H9 (cell line): ENCODE measurements around the gene KY. TPM values are rescaled to one million over a fixed set of nuclear protein-coding genes. Genes with fewer than 3 reads are reported as not detected.

Experiments used
- DNase-seq: peaks from one replicate; pipeline ENCODE4 v3.0.0-alpha.2; 2017
- H2AFZ ChIP-seq: one replicate; pipeline ENCODE4 v1.6.1; 2013; ENCODE audit warnings: mild to moderate bottlenecking, low read length, control low read depth, moderate library complexity
- H2AK5ac ChIP-seq: 2 replicates; pipeline ENCODE4 v1.6.1; 2013; ENCODE audit warnings: low read length, control low read depth, mixed read lengths; ENCODE audit not compliant: insufficient read length
- H2BK120ac ChIP-seq: one replicate; pipeline ENCODE4 v1.6.1; 2013; ENCODE audit warnings: low read depth, mild to moderate bottlenecking, low read length, control low read depth, inconsistent platforms; ENCODE audit not compliant: poor library complexity, severe bottlenecking
- H2BK12ac ChIP-seq: 2 replicates; pipeline ENCODE4 v1.6.1; 2013; ENCODE audit warnings: low read length, control low read depth, mixed read lengths, low read depth; ENCODE audit not compliant: insufficient read length
- H2BK15ac ChIP-seq: 2 replicates; pipeline ENCODE4 v1.6.1; 2013; ENCODE audit warnings: low read depth, low read length, control low read depth
- H2BK20ac ChIP-seq: one replicate; pipeline ENCODE4 v1.6.1; 2013; ENCODE audit warnings: low read depth, mild to moderate bottlenecking, low read length, control low read depth, inconsistent platforms; ENCODE audit not compliant: poor library complexity, severe bottlenecking
- H2BK5ac ChIP-seq: 2 replicates; pipeline ENCODE4 v1.6.1; 2013; ENCODE audit warnings: low read length, control low read depth, mixed read lengths; ENCODE audit not compliant: insufficient read length
- H3K14ac ChIP-seq: 2 replicates; pipeline ENCODE4 v1.6.1; 2013; ENCODE audit warnings: low read length, control low read depth; ENCODE audit not compliant: insufficient read depth
- H3K18ac ChIP-seq: 2 replicates; pipeline ENCODE4 v1.6.1; 2013; ENCODE audit warnings: low read depth, mild to moderate bottlenecking, mixed read lengths, low read length, control low read depth; ENCODE audit not compliant: insufficient read length
- H3K23ac ChIP-seq: 2 replicates; pipeline ENCODE4 v1.6.1; 2013; ENCODE audit warnings: low read length, control low read depth, mixed read lengths, low read depth; ENCODE audit not compliant: insufficient read length
- H3K23me2 ChIP-seq: 2 replicates; pipeline ENCODE4 v1.6.1; 2013; ENCODE audit warnings: low read depth, mild to moderate bottlenecking, mixed read lengths, low read length, control low read depth; ENCODE audit not compliant: insufficient read length, poor library complexity, severe bottlenecking
- H3K27ac ChIP-seq: 2 replicates; pipeline ENCODE4 v1.5.1; 2013; ENCODE audit warnings: low read length, control low read depth, mixed read lengths, low read depth; ENCODE audit not compliant: insufficient read length
- H3K27me3 ChIP-seq: 2 replicates; pipeline ENCODE4 v1.6.1; 2013; ENCODE audit warnings: low read length, control low read depth, inconsistent platforms; ENCODE audit not compliant: insufficient read depth
- H3K4ac ChIP-seq: 2 replicates; pipeline ENCODE4 v1.6.1; 2013; ENCODE audit warnings: low read depth, mild to moderate bottlenecking, control low read depth, inconsistent platforms, low read length, moderate library complexity
- H3K4me1 ChIP-seq: 2 replicates; pipeline ENCODE4 v1.6.1; 2013; ENCODE audit warnings: low read length, control low read depth, inconsistent platforms; ENCODE audit not compliant: insufficient read depth
- H3K4me2 ChIP-seq: 2 replicates; pipeline ENCODE4 v1.6.1; 2013; ENCODE audit warnings: low read length, control low read depth, mixed read lengths; ENCODE audit not compliant: insufficient read length, insufficient read depth
- H3K56ac ChIP-seq: 2 replicates; pipeline ENCODE4 v1.6.1; 2013; ENCODE audit warnings: low read depth, mild to moderate bottlenecking, mixed read lengths, low read length, control low read depth; ENCODE audit not compliant: insufficient read length
- H3K79me1 ChIP-seq: 2 replicates; pipeline ENCODE4 v1.6.1; 2013; ENCODE audit warnings: low read depth, mild to moderate bottlenecking, moderate library complexity, low read length, control low read depth, inconsistent platforms; ENCODE audit not compliant: insufficient read depth, poor library complexity, severe bottlenecking
- H3K79me2 ChIP-seq: 2 replicates; pipeline ENCODE4 v1.6.1; 2013; ENCODE audit warnings: low read length, control low read depth, inconsistent platforms; ENCODE audit not compliant: insufficient read depth
- H3K9ac ChIP-seq: 2 replicates; pipeline ENCODE4 v1.6.1; 2013; ENCODE audit warnings: low read length, control low read depth, mixed read lengths; ENCODE audit not compliant: insufficient read length; ENCODE audit errors: extremely low read depth
- H3K9me3 ChIP-seq: one replicate; pipeline ENCODE4 v1.6.1; 2013; ENCODE audit warnings: low read depth, low read length, inconsistent platforms; ENCODE audit not compliant: control insufficient read depth
- H3T11ph ChIP-seq: one replicate; pipeline ENCODE4 v1.6.1; 2013; ENCODE audit warnings: mild to moderate bottlenecking, low read length, control low read depth, inconsistent platforms
- H4K20me1 ChIP-seq: one replicate; pipeline ENCODE4 v1.6.1; 2013; ENCODE audit not compliant: control insufficient read depth, insufficient read length, insufficient read depth
- H4K5ac ChIP-seq: 2 replicates; pipeline ENCODE4 v1.6.1; 2013; ENCODE audit warnings: low read depth, mild to moderate bottlenecking, mixed read lengths, low read length, control low read depth; ENCODE audit not compliant: insufficient read length
- H4K8ac ChIP-seq: replicated peaks from 2 replicates; pipeline ENCODE4 v1.6.1; 2013; ENCODE audit warnings: low read length, control low read depth, mixed read lengths, low read depth; ENCODE audit not compliant: insufficient read length
- H4K91ac ChIP-seq: 2 replicates; pipeline ENCODE4 v1.6.1; 2013; ENCODE audit warnings: low read depth, mild to moderate bottlenecking, moderate library complexity, mixed read lengths, low read length, control low read depth; ENCODE audit not compliant: insufficient read length
- H3K27ac Mint-ChIP-seq, 3 experiments: 2 replicates in 2 of 3; 3 replicates in 1 of 3; pipeline ENCODE4 v1.8.0; 2020 to 2021; ENCODE audit warnings: mixed read lengths in 3 of 3, mild to moderate bottlenecking in 1 of 3, moderate library complexity in 1 of 3
- H3K27me3 Mint-ChIP-seq: 2 replicates; pipeline ENCODE4 v1.8.0; 2021; ENCODE audit warnings: low read depth, mild to moderate bottlenecking, moderate library complexity, mixed read lengths
- H3K36me3 Mint-ChIP-seq, 3 experiments: 2 replicates in 2 of 3; 3 replicates in 1 of 3; pipeline ENCODE4 v1.8.0; 2020 to 2021; ENCODE audit warnings: low read depth in 3 of 3, mixed read lengths in 3 of 3; ENCODE audit not compliant: insufficient read depth in 1 of 3
- H3K4me1 Mint-ChIP-seq, 2 experiments: 2 replicates each; pipeline ENCODE4 v1.8.0; 2020; ENCODE audit warnings: mixed read lengths in 2 of 2
- H3K4me3 Mint-ChIP-seq, 2 experiments: 2 replicates in 1 of 2; 3 replicates in 1 of 2; pipeline ENCODE4 v1.8.0; 2020 to 2021; ENCODE audit warnings: mild to moderate bottlenecking in 2 of 2, mixed read lengths in 2 of 2, moderate library complexity in 1 of 2
- H3K9me3 Mint-ChIP-seq, 2 experiments: 2 replicates in 1 of 2; 3 replicates in 1 of 2; pipeline ENCODE4 v1.8.0; 2020; ENCODE audit warnings: mild to moderate bottlenecking in 2 of 2, mixed read lengths in 2 of 2, moderate library complexity in 1 of 2
- WGBS: extraction: QIAGEN DNeasy Blood & Tissue Kit; methylation state at CpG from one replicate; pipeline ENCODE4 v1.1.7; 2013; ENCODE audit warnings: missing lambda C conversion rate, low lambda C conversion rate, mixed read lengths; ENCODE audit not compliant: insufficient read length; ENCODE audit errors: extremely low coverage; 5-methylcytosine and 5-hydroxymethylcytosine counted together
- total RNA-seq: library from RNA; stranded (reverse); gene quantifications from 2 replicates; pipeline ENCODE4 v1.2.1, GENCODE V29; 2021
- TF ChIP-seq, protein P1 (sequence below): fragments of 200-600 bp; sonication (generic); conservative IDR thresholded peaks from 3 replicates; pipeline ENCODE4 v1.8.0; 2021; ENCODE audit warnings: antibody characterized with exemption, mild to moderate bottlenecking

Gene KY
- total RNA-seq, 1 experiment from 2014 or later = not detected

- DNase-seq = no peak
- Histone ChIP-seq H2BK20ac (no peak overlapping the region), H3K4ac (no peak overlapping the region), H4K91ac (no peak overlapping the region), H3K18ac (no peak overlapping the region), H2BK15ac (no peak overlapping the region), H2BK12ac (no peak overlapping the region), H2AK5ac (no peak overlapping the region), H3T11ph (no peak overlapping the region), H3K79me1 (no peaks in the 10 kb centered on the region), H3K23ac (no peak overlapping the region), H3K79me2 (no peaks in the 10 kb centered on the region), H3K4me1 (no peaks in the 10 kb centered on the region), H4K20me1 (no peaks in the 10 kb centered on the region), H3K14ac (no peak overlapping the region), H4K8ac (no peak overlapping the region), H2AFZ (no peak overlapping the region), H3K27me3 (no peaks in the 10 kb centered on the region), H3K23me2 (no peaks in the 10 kb centered on the region), H3K56ac (no peak overlapping the region), H3K9ac (no peak overlapping the region), H4K5ac (no peak overlapping the region), H2BK120ac (no peak overlapping the region), H3K9me3 (no peaks in the 10 kb centered on the region), H3K4me2 (no peak overlapping the region), H3K27ac (no peak overlapping the region), H2BK5ac (no peak overlapping the region)
- H3K9me3 Mint-ChIP-seq = no peaks in the 10 kb centered on the region
- WGBS = no CpG with 5 or more reads among the region's 3 CpGs
- H3K36me3 Mint-ChIP-seq = no peaks in the 10 kb centered on the region
- H3K27me3 Mint-ChIP-seq = peaks cover 6% of the 10 kb centered on the region
- H3K4me3 Mint-ChIP-seq = no peak overlapping the region
- peaks cover 7 to 12% of the 10 kb centered on the region in 2 experiments; a peak in 2 of 4 replicates for H3K4me1 Mint-ChIP-seq
- no peak overlapping the region for H3K27ac Mint-ChIP-seq
- TF ChIP-seq, protein P1, sequence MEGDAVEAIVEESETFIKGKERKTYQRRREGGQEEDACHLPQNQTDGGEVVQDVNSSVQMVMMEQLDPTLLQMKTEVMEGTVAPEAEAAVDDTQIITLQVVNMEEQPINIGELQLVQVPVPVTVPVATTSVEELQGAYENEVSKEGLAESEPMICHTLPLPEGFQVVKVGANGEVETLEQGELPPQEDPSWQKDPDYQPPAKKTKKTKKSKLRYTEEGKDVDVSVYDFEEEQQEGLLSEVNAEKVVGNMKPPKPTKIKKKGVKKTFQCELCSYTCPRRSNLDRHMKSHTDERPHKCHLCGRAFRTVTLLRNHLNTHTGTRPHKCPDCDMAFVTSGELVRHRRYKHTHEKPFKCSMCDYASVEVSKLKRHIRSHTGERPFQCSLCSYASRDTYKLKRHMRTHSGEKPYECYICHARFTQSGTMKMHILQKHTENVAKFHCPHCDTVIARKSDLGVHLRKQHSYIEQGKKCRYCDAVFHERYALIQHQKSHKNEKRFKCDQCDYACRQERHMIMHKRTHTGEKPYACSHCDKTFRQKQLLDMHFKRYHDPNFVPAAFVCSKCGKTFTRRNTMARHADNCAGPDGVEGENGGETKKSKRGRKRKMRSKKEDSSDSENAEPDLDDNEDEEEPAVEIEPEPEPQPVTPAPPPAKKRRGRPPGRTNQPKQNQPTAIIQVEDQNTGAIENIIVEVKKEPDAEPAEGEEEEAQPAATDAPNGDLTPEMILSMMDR = no peak
These were observed 29.0 kb downstream of the KY start for GRCh38 chr3:134621854-134622253.
